Thyroid gland (tissue), 4 donors: ENCODE results near the gene REPS2.

Experiments used
- CTCF ChIP-seq, 6 experiments: fragments of 200-600 bp in 3 of 6; fragments of 450-650 bp in 3 of 6; sonication (generic) in 3 of 6; IDR thresholded peaks; one replicate each; pipeline ENCODE4 v1.5.1; 2016 to 2019; ENCODE audit warnings: antibody characterized with exemption in 6 of 6, mild to moderate bottlenecking in 2 of 6, inconsistent platforms in 1 of 6, moderate library complexity in 1 of 6
- POLR2A ChIP-seq, 2 donors: fragments of 450-650 bp; IDR thresholded peaks; one replicate each; pipeline ENCODE4 v1.6.1; 2017; ENCODE audit warnings: antibody characterized with exemption in 2 of 2, mild to moderate bottlenecking in 2 of 2, moderate library complexity in 1 of 2

DNA sequence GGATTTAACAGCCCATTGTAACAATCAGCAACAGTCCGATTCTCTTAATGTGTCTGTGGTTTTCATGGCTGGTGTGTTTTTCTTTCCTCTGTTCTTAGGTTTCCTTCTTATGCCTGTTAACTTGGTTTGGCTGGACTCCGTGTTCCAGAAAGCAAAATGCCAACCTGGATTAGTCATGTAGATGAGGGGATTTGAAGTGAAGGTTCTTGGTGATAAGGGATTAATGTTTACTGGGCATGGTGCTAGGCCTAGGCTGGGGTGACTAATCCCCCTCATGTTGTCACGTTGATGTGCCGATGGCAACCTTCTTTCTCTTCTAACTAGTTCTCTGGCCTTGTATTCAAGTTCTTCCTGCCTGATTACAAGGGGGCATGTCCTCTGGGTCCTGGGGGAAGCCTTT, 85.9 kb downstream of the REPS2 start:
- TF ChIP-seq CTCF (IDR thresholded peaks at IDR 0.05) = no peak
- TF ChIP-seq POLR2A (IDR thresholded peaks at IDR 0.05) = no peak
